HG03064 (cell line): ENCODE measurements around the gene BZW1.

Source experiments
- ATAC-seq: cut with Tn5 transposase; IDR thresholded peaks from one replicate; pipeline ENCODE4 v1.9.1; 2021; ENCODE audit warnings: low read depth; ENCODE audit not compliant: unreplicated experiment

BZW1 gene

DNA sequence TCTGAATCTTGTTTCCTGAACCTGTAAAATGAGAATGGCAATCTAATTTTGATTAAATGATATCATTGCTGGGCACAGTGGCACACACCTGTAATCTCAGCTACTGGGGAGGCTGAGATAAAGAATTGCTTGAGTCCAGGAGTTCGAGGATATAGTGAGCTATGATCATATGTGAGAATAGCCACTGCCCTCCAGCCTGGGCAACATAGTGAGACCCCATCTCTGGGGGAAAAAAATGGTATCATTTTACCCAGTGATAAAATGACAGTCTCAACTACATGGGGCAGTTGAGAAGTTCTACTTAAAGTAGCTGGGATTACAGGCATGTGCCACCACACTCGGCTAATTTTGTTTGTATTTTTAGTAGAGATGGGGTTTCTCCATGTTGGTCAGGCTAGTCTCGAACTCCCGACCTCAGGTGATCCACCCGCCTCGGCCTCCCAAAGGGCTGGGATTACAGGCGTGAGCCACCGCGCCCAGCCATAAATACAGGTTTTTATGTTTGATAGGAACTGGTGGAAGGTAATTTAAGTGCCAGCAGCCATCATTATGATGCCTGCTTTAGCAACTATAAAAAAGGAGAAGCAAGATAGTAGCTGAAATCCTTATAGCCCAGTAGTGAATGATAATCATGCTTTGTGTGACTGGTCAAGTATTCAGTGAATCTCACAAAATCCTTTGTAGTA, 17.0 kb downstream of the BZW1 start:
- no peak for ATAC-seq

DNA sequence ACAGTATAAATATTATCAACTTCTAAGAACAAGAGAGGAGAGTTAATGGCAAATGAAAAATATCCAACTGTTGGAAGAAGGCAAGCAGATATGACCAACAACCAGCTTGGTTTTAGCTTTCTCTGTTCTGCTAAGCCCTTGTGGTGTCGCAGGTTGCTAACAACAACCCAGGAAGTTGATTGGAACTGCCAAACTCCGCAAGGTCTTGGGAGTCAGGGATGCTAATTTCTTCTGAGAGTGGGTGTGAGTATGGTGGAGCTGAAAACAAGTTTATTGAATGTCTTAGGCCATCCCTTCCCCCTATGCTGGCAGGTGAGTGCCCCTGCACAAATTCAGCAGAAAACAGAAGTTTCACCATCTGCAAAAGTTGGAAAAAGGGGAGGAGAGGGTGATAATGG, 17.5 kb downstream of the BZW1 start:
- no peak for ATAC-seq

DNA sequence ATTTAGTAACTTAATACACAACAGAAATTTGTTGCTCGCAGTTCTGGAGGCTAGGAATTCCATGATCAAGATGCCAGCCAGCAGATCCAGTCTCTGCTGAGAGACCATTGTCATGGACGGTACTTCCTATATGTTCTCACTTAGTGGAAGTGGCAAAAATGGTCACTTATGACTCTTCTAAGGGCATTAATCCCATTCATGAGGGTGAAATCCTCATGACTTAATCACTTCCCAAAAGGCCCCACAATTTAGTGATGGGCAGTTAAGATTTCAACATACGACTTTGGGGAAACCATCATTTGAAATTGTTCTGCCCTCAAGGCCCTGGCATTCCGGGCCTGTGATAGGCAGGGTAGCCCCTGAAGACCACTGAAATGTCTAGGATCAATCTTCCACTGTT, 23.0 kb downstream of the BZW1 start:
- no peak for ATAC-seq

DNA sequence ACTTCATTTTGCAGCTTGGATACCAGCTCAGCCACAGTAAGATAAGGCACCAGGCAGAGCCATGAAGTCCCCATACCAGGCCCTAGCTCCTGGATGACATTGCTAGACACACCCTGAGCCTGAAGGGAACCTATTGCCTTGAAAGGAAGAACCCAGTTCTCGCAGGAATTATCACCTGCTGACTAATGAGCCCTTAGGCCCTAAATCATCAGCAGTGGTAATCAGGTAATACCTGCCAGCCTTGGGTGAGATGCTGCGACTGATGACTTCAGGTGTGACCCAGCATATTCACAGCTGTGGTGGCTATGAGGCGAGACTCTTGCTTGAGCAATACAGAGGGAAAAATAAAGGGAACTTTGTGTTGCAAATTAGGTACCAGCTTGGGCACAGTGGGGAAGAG, 27.8 kb downstream of the BZW1 start:
- no peak for ATAC-seq

DNA sequence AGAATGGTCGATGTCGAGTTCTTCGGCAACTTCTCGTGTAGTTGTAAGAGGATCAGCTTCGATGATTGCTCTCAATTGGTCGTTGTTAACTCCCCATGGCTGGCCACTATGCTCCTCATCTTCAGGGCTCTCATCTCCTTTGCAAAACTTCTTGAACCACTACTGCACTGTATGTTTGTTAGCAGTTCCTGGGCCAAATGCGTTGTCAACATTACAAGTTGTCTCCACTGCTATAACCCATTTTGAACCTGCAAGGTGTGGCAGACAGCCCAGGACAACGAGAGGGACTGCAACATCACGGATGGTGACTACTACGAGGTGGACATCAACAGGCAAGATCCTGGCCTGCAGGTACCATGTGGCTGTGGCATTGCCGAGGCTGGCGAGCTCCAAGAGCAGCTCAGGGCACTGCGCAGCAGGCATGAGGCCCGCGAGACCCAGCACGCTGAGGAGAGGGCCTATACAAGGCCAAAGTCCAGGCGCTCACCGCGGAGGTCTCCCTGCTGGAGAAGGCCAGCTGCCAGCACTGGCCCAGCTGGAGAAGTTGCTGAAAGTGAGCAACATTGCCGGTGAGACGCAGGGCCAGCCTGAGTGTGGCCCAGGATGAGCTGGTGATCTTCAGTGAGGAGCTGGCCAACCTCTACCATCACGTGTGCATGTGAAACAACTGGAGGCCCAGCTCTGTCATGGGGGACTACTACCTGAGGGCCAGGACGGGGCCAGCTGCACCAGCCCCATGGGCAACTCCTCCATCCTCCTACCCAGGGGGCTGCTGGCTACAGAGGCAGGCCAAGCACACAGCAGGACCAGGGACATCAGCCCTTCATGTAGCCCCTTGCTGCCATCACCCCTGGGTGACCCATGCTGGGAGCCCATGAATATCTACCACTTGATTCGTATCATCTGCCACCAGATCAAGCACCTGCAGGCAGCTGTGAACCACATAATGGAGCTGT, 32.6 kb downstream of the BZW1 start:
- ATAC-seq, result no peak

DNA sequence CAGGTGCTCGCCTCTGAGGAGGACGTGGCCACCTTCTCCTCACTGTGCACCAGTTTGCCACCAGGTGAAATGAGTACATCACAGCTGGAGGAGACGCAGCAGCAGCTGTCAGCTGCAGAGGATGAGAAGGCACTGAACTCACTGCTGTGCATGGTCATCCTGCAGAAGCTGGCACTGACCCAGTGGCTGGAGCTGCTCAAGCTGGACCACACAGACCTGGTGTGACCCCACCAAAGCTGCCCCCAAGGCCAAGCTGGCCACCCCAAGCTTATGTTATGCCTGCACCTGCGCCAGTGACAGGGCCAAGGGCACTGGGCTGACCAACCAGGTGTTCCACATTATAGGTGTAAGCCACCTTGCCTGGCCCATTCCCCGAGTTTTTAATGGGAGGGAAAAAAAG, 33.5 kb downstream of the BZW1 start:
- ATAC-seq, result no peak

DNA sequence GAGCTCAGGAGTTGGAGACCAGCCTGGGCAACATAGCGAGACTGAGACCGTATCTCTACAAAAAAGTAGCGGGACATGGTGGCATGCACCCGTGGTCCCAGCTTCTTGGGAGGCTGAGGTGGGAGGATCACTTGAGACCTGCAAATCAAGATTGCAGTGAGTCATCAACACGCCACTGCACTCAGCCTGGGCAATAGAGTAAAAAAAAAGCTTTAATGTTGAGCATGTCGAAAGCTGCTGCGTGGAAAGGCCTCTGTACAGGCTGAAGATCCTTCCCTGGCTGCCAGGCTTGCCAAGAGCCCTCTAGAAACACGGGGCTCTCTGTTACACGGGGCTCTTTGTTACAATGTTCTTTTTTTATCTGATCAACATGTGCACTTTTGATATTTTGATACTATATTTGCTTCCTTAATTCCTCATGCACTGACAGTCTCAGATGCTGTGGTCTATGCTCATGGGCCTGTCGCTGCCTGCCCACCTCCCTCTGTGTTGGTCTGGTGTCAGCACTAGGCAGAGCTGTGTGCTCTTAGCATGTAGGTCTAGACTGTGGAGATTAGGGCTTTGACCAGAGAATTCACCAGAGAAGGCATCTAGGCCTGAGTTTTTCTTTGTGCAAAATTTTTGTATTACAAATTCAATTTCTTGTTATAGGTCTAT, 34.1 kb downstream of the BZW1 start:
- no peak for ATAC-seq

DNA sequence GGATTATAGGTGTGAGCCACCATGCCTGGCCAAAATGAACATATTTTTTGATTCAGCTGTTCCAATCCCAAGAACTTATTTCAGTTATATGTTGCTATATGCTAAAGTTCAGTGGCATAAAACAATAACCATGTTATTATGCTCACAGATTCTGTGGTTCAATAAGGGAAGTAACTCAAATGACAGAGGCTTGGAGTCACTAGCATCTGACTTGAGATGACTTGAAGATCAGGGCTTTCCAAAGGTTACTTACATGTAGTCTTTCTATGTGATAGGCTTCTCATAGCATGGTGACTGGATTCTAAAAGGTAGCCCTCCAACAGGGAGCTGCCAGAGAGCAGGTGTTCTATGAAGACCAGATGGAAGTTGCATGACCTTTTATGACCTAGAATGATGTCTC, 35.6 kb downstream of the BZW1 start:
- ATAC-seq, result no peak

DNA sequence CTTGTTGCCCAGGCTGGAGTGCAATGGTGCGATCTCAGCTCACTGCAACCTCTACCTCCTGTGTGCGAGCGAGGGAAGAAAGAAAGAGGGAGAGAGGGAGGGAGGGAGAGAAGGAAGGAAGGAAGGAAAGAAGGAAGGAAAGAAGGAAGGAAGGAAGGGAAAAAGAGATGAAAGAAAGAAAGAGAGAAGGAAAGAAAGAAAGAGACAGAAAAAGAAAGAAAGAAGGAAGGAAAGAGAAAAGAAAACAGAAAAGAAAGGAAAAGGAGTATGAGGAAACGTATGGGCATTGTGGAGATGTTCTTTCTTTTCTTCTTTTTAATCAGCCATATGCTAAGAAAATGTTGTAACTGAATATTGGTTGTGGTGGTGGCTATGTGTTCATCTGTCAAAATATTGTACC, 36.2 kb downstream of the BZW1 start:
- ATAC-seq, result no peak

DNA sequence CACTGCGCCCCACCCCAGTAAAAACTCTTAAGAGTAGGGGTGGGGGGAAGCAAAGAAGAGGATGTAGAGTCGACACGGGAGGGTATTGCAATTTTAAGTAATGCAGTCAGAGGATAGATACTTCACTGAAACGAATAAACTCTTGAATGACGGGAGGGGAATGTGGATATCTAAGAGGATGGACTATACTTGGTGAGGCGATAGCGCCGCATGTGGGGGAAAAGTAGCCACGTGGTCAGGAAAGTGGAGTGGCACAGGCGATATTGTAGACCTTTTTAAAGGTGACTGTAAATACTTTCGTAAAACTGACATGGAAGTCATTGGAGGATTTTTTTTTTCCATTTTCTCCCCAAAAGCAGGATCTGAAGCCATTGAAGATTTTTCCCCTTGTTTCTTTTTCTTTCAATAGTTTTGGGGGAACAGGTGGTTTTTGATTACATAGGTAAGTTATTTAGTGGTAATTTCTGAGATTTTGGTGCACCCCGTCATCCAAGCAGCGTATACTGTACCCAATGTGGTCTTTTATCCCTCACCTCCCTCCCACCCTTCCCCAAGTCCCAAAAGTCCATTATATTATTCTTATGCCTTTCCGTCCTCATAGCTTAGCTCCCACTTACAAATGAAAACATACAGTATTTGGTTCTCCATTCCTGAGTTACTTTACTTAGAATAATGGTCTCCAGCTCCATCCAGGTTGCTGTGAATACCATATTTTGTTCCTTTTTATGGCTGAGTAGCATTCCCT, 39.0 kb downstream of the BZW1 start:
- no peak for ATAC-seq

DNA sequence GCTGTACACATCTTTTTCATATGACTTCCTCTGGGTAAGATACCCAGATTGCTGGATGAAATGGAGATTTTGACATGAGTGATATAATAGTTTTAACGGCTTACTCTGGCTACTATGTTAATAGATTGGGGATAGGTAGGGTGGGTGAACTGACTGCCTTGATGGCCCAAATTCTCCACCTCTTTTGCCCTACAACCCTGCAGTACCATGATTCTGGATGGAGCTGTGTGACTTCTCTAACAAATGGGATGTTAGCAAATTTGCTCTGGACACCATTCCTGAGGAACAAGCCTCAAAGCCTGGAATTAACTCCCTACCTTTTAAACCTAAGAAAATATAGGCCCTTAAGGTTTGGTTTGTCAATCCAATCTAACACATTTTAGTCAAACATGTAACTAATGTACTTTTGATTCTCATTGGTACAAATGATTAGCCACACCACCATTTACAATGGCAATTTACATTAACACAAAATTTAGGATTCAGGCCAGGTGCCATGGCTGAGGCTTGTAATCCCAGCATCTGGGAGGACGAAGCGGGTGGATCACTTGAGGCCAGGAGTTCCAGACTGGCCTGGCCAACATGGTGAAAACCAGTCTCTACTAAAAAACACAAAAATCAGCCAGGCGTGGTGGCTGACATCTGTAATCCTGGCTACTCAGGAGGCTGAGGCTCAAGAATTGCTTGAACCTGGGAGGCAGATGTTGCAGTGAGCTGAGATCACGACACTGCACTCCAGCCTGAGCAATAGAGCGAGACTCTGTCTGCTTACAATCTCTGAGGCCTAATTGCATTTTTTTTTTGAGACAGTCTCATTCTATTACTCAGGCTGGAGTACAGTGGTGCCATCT, 39.9 kb downstream of the BZW1 start:
- ATAC-seq, result no peak

DNA sequence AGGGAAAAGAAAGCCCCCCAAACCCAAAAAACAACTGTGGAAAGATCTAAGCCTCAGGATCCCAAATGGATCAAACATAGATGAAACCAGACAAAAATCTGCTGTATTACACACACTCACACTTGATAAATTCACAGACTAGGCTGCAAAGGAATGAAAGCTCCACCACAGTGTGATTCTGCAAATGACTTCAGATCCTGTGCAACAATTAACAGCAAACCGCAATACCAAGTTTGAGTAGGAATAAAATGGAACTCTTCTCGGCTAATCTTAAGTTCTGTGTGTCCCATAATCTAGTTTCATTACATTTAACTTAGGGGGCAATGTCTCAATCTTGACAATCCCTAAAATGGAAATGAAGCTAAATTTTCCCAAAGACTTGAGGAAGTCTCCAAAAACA, 40.9 kb downstream of the BZW1 start:
- ATAC-seq, result no peak

DNA sequence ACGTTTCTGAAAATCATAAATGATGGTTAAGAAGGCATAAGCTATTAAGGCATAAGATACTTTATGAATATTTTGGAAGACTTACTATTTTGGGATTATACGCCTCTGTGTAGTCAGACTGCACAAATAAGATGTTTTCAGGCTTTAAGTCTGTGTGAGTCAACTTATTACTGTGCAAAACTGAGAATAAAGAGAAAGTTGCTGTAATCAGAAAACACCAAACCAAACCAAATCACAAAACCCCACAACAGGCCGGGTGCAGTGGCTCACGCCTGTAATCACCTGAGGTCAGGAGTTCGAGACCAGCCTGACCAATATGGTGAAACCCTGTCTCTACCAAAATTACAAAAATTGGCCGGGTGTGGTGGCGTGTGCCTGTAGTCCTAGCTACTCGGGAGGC, 45.1 kb downstream of the BZW1 start:
- ATAC-seq, result no peak

DNA sequence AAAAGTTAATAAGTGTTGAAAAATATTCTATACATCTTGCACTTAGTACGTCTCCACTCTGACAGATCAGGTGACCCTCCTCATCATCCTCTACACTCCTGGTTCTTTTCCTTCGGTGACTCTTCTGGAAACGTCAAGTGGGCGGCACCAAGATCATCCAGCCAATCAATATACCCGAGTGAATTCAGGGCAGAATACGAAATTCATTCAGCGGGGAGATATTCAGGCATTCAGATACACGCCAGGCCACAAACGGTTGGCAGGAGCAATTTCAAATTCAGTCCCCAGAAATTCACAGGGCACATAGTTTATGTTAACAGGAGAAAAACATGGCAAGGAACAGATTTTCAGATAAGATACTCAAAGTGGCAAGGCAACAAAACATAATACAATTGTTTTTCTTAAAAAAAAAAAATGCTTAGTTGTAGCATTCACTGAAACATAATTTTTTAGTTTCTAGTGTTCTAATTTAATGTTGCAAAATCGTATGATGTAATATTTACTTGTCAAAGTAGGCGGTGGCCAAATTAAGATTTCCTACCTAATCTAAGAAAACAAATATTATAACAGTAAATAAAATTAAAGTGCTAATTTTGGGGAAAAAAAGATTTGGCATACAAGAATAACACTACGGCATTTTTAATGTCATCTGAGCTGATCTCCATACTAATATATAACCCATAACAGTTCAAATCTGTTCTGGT, 48.5 kb downstream of the BZW1 start:
- ATAC-seq, result no peak

DNA sequence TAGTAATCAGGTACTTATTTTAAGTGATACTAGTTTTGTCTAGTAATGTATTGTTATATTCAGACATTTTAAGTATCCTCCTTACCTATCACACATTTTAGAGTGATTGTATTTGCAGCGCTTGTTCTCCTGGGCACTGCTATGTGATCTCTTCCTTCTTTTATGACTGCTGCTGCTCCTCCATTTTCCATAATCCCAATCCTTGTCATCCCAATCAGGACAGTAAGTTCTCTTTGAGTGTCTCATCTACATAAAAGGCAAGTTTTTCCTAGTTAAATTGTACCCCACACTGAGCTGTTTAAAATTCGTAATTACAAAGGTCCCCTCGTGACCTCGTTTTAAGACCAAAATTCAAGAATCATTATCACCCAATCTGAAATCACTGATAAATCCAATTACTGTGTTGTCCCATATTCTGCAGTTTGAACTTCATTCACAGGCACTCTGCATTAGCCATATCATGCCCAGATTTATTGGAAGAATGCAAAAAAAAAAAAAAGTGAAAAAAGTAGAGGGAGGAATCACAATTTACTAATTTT, 50.0 kb downstream of the BZW1 start:
- ATAC-seq, result no peak

DNA sequence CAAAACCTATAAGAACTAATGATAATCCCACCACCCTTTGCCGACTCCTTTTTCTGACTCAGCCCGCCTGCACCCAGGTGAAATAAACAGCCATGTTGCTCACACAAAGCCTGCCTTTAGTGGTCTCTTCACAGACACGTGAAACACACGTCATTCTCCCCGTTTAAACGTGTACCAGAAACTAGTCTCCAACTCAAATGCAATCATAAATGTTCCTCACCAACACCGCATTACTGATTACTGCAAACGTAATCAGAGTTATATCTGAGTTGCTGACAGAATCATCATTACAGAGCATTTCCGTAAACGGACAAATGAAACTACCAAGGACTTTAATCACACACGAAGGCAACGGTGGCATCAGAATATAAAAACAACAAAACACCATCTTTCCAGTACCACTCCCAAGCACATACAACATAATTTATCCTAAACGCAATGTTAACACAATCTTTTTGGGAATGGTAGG, 50.9 kb downstream of the BZW1 start:
- no peak for ATAC-seq

DNA sequence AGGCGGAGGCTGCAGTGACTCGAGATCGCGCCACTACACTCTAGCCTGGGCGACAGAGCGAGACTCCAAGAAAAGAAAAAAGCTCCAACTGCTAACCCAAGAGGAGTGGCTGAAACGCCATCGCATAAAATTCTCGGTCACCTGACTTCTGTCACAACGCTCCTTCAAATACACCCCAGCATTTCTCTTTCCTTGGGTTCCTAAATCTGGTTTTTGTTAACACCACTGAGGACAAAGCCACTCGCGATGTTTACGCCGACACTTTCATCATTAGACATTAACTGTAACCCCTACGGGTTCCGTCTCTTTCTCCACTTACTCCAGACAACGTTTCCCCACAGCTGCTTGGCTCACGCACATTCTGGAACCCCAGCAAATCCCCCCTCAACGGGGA, 52.1 kb downstream of the BZW1 start:
- ATAC-seq, result peak; percentile 5

DNA sequence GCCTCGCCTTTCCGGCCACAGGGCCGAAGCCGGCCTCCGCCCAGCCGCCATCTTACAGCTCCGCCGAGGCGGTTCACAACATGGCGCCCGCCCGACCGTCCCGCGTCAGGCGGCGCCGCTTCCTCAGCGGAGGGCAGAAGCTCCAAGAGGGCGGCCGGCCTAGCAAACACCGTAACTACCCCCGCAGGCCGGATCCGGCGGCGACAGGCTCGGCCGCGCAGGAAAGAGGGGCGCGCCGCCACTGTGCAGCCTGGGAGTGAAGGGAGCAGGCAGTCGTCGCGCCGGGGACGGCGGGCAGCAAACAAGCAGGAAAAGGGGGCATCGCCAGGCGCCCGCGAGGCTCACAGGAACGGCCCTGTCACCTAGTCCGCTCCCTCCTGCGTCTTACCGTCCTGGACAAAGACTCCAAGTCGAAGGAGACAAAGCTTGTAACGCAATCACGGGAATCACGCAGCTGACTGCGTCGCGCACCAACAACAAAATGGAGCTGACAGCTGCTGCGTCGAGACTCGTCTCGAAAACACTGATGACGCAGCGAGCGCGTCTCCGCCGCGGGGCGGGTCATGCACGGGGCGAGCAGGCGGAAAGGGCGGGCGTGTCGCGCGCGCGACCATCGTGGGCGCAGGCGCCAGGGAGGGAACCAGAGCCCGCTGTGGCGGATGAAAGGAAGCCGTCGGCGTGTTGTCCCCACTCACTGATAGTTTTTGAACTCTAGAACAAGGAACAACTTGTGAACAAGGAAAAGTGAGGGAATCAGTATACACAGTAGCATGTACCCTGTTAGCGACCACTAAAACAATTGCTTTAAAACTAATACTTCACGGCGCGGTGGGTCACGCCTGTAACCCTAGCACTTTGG, 52.7 kb downstream of the BZW1 start, which contains the start of gene CLK1:
Gene CLK1, minus strand, starts transcription at position 483 of the 859 bp plus-strand sequence. CDS start 2,796 bp downstream, outside the sequence.
- peak; percentile 77 for ATAC-seq
